Cardiac septum (tissue), 1 donor: ENCODE measurements around the gene ADA. TPM values are rescaled to one million over a fixed set of nuclear protein-coding genes. Genes with fewer than 3 reads are reported as not detected.
"Not testable (repeated sequence)": the region's sequence is repeated elsewhere in the genome, so short reads cannot be mapped to it uniquely, and the experiment has no call there.

Experiments
- DNase-seq: peaks from one replicate; pipeline ENCODE4 v3.0.0-alpha.2; 2020; ENCODE audit warnings: low spot score
- intact Hi-C: fragments of 100-400 bp; cut with DNase I; formaldehyde crosslinking; loops from one replicate; pipeline ENCODE4 v1.14.0; 2022
- long read RNA-seq: library from polyadenylated mRNA; unstranded; transcript quantifications from one replicate; pipeline ENCODE4 v2.0.0, GENCODE V29; 2021
- total RNA-seq: library from RNA; stranded (reverse); fragmentation: NEBNext Ultra II Directional; extraction: Animal tissue kit (Norgen Biotek cat#: 25700); gene quantifications from one replicate; pipeline ENCODE4 v1.2.1, GENCODE V29; 2021
- donor health status: DM: no; HTN: no; CAD: no.

ADA gene
- total RNA-seq: 4.1 TPM
- long read RNA-seq, transcript ADA-201 (12 exons, 1,539 nt): major isoform, 5 of 11 reads
- long read RNA-seq, partial matches to known transcripts: 0 of 11 reads
- long read RNA-seq, other reads (novel, unspliced or antisense): 4 of 11 reads

DNA sequence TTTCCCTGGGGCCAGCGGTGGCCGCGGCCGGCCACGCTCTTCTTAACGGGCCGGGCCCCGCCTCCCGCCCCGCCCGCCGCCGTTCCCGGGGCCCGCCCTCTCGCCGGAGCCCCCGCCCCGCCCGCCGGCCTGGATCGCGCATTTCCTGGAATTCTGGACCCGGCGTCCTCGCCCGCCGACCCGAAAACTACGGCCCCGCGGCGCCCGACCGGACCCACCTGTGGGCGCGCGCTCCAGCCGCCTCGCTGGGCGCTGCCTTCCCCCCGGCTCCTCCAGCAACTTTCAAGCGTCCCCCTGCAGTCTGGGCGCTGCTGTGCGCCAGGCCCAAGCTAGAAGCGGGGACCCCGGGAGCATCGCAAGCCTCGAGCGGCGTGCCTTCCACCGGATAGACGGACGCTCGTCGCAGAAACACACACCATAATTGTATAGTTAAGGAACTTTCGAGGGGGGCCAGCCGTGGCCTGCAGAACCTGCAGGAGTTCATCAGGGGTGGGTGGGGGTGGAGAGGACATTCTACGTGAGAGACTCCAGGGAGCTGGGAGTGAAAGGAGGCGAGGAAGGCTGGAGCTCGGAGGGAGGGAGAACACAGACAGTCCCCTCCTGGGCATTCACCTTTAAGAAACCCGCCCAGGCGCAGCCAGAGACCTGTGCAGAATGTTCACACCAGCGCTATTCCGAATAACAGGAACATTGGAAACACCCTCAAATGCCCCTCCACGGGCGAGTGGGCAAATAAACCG is at the start of gene ADA:
Gene ADA, minus strand, starts transcription at position 16 of the 740 bp plus-strand sequence. CDS start 92 bp downstream, outside the sequence.
- DNase-seq: peak; percentile 87
- intact Hi-C loops: no loop called here

DNA sequence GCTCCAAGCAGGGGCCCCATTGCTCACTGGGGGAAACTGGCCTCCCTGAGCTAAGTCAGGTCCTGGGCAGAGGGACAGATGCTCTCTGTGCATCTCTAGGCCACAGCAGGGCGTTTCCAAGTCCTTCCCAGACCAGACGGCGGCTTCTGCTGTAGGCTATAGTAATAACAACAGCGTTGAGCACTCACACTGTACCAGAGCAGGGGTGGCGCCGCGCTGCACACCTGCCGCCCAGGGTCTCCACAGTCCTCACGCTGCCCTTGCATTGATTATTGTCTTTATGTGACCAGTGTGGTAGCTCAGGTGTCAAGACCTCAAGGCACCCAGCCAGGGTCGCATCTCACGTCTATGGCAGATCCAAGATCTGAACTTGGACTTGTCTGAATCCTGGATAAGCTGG is 48.8 kb upstream of the ADA start:
- no peak for DNase-seq
- intact Hi-C loops: no loop called here

DNA sequence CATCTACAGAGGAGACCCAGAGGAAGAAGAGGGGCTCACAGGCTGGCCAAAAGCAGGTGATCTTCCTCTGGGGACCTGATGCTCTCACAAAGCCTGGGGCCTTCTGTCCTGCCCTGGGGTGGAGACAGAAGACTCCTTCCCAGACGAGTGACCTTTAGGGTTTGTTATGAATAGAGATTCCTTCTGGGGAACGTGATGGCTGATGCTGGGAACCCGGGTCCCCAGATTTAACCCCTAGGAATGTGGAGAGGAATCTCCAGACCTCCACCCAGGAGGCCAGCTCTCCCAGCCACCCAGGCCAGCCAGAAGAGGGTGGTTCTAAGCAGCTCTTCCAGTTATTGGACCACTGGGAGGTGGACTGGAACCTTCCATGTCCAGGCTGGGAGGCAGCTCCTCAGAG is 46.9 kb upstream of the ADA start:
- intact Hi-C loops: no loop called here
- no peak for DNase-seq

DNA sequence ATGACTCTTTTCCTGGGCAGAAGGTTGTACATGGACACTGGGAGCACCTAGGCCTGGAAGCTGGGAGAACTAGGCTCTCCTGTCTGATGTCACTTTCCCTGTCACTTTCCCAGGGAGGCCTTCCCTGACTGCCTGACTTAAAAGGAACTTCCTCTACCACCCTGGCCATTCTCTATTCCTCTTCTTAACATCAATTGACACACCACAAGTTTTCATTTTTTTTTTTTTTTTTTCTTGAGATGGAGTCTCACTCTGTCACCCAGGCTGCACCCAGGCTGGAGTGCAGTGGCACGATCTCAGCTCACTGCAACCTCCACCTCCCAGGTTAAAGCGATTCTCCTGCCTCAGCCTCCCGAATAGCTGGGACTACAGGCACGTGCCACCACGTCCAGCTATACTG is 45.5 kb upstream of the ADA start:
- intact Hi-C loops, DNase-seq: not testable (repeated sequence)

DNA sequence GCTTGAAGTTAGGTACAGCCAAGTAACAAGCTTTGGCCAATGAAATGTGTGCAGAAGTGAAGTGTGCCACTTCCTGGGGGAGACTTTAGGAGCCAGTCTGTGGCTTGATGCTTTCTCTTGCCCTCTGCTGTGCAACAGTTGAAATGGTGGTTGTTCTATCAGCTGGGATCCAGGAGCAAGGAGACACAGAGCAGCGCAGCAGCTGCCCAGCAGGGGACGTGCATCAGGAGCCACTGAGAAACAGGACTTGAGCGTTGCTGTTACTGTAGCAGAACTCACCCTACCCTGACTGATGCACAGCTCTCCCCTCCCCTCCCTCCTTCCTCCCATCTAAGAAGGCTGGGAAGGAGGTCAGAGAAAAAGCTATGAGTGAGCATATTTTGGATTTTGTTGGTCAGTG is 44.8 kb upstream of the ADA start:
- no peak for DNase-seq
- intact Hi-C loops: no loop called here

DNA sequence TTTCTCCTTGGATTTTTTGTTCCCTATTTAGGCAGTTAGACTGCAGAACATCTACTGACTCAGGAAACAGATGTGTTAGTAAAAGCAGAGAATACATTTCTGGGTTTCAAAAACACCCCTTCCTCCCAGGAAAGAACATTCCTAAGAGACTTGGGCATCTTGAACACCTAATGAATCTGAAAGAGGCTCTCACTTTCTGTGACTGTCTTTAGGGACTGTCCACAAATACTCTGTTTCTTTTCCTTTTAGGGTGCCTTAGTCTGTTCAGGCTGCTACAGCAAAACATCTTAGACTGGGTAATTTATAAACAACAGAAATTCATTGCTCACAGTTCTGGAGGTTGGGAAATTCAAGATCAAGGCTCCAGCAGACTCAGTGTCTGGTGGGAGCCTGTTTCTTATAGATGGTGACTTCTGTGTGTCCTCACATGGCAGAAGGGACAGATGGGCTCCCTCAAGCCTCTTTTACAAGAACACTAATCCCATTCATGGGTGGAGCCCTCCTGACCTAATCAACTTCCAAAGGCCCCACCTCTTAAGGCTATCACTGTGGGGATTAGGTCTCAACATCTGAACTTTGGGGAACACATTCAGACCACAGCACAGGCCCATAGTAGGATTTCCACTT is 44.3 kb upstream of the ADA start:
- intact Hi-C loops: no loop called here
- no peak for DNase-seq

DNA sequence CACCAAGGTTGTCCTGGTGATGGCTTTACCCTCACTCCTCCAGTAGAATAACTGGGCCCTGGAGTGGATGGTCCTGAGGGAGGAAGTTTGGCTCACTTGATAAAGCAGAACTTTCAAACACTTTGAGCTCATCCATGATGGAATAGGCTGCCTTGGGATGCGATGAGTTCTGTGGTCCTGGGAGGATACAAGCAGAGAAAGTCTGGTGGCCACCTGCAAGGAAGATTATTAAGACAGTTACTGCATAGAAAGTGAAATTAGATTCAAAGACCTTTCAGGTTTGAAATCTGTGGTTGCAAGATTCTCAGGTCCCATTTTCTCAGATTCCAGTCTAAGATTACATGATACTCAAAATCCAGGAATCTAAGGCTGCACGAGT is 43.8 kb upstream of the ADA start:
- no peak for DNase-seq
- intact Hi-C loops: no loop called here

DNA sequence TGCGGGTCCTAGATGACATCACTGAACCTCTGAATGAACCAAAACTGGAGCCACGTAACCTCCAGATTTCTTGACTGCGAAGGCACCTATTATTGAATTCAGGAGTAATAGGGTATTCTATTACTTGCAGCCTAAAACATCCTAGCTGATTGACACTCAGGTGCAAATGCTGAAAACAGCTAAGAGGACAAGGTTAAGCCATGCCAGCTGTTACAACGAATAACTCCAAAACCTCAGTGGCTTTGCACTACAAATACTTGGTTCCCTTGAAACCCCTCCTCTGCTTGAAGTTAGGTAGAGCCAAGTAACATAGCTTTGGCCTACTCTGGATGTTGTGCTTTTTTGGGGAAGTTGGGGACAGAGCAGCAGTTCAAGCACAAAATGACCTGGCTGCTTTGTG is 42.7 kb upstream of the ADA start:
- DNase-seq: no peak
- intact Hi-C loops: loop anchor here (5.0 kb wide), 1 partner anchor 117 kb away; no protein-coding TSS in a partner anchor

DNA sequence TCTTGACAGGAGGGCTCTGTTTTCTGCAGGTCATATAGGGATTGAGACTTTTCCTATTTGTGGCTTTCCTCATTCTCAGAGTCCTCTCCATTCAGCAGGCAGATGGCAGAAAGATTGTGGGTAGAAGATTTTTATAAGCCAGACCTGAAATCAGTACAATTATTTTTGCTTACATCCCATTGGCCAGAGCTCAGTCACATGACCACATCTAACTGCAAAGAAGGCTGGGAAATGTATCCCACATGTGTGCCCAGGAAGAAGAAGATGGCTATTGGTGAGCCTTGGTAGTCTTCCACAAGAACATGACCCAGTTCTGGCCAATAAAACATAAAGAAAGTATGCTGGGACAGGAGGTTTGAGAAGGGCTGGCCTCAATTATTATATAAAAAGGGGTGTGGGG is 42.1 kb upstream of the ADA start:
- intact Hi-C loops: loop anchor here (1.0 to 5.0 kb wide), 2 partner anchors 9 to 116 kb away; no protein-coding TSS in a partner anchor
- DNase-seq: no peak

DNA sequence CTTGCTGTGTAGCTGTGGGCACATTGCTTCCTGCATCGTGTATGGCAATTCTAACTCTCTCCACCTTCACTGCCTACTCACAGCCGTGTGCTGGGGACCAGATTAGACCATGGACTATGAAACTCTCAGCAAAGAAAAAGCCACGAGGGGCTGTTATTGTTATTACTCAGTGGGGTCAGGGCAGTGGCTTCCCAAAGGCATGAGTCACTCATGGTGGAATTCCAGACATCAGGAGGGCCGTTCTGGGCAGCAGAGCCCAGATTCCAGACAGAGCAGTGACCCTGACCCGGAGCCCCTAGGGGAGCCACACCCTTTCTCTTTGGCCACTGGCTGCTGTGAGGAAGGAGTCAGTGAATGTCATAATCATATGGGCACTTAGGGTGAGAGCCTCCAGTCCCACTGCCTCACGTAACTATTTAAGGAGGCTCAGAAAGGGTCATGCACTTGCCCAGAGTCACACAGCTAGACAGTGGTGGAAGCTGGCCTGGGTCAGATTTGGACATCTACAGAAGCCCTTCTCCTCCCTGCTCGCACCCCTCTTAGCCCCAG is 41.5 kb upstream of the ADA start:
- intact Hi-C loops: loop anchor here (1.0 to 5.0 kb wide), 2 partner anchors 9 to 116 kb away; no protein-coding TSS in a partner anchor
- DNase-seq: peak; percentile 87

DNA sequence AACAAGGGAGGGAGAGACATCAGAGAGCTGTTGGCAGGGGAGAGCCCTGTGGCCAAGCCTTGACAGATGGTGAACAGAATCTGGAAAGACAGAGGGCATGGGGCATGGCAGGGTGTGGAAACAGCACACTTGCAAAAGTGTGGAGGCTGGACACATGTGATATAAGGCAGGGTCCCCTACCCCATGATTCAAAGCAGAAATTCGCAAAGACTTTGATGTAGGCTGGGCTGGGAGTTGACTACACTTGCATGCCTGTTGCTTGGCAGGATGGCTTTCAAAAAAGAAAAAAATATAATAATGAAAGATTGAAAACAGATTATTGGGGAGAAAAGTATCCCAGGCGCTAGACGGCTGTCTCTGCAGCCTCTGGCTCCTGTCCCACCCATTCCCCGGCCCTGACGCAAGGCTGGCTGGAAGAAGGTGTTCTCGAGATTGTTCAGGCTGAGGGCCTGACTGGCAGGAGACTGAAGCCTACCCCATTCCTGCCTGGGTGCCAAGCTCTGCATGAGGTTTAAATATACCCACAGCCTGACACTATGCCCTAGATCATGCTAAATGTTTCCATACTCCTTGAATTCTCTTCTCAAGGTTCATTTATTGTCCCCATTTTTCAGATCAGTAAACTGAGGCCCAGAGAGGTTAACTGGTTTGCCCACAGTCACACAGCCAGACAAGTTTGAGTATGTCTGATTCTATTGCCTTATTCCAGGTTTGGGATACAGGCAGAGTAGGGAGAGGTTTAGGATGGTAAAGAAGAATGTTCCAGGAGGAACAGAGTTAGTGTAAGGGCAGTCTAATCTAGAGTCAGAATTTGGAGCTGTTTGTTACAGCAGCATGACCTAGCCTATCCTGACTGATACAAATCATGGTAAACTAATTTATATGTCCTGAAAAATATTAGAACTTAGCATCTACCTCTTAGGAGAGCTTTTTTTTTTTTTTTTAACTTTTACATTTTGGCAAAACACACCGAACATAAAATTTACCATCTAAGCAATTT is 40.2 kb upstream of the ADA start:
- peak; percentile 89 for DNase-seq
- intact Hi-C loops: loop anchor here (5.0 kb wide), 1 partner anchor 114 kb away; no protein-coding TSS in a partner anchor

DNA sequence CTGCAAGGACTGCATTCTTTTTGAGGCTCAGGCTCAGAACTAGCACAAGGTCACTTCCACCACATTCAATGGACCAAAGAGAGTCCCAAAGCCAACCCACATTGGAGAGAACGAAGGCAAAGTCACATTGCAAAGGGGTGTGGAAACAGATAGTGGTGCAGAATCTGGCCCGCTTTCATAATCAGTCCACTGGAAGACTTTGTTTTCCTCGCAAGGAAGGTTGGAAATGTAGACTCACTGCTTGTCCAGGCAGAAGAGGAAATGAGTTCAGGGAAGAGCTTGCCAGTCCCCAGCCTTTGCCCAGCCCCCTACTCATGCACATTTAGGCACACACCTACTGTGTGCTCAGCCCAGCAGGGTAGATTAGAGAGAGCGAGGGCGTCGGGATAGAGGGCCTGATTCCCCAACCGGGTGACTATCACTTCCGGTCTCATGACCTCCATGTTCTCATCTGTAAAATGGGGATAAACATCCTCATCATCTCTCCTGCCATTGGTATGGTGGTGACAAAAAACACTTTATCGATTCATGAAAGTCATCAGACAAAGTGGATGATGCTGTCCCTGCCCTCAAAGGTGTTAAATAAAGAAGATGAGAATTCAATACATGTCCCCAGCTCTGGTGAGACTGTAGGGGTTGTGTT is 39.4 kb upstream of the ADA start:
- intact Hi-C loops: loop anchor here (5.0 kb wide), 1 partner anchor 114 kb away; no protein-coding TSS in a partner anchor
- peak; percentile 74 for DNase-seq

DNA sequence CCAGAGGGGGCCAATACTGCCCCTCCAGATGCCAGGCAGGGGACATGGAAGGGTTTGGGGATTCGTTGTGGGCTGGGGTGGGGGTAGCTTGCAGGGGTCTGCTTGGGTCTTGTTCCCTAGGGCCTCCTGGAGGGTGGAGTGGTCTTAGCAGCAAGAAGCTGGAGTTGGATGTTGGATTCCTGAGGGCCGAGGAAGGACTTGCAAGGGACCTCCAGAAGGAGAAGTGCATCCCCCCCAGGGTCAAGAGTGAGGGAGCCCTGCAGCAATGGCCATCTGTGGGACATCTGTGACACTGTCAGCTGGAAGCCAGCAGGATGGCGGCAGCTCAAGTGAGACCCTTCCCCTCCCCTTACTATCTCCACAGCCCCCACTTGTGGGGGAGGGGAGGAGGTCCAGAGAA is 38.3 kb upstream of the ADA start:
- peak; percentile 73 for DNase-seq
- intact Hi-C loops: loop anchor here (5.0 to 10.0 kb wide), 2 partner anchors 75 to 113 kb away; no protein-coding TSS in a partner anchor

DNA sequence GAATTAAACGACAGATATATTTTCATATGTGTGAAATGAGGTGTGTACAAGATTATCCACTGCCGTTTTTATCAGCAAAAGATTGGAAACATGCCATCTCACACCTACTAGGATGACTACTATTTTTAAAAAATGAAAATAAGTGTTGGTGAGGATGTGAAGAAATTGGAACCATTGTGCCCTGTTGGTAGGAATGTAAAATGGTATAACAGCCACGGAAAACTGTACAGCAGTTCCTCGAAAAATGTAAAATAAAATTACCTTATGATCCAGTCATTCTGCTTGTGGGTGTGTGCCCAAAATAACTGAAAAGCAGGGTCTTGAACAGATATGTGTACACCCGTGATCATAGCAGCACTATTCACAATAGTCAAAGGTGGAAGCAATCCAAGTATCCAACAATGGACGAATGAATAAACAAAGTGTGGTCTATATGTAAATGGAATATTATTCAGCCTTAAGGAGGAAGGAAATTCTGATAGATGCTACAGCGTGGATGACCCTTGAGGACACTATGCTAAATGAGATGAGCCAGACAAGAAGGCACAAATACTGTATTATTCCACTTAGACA is 36.6 kb upstream of the ADA start:
- intact Hi-C loops: loop anchor here (10.0 kb wide), 1 partner anchor 73 kb away; no protein-coding TSS in a partner anchor

DNA sequence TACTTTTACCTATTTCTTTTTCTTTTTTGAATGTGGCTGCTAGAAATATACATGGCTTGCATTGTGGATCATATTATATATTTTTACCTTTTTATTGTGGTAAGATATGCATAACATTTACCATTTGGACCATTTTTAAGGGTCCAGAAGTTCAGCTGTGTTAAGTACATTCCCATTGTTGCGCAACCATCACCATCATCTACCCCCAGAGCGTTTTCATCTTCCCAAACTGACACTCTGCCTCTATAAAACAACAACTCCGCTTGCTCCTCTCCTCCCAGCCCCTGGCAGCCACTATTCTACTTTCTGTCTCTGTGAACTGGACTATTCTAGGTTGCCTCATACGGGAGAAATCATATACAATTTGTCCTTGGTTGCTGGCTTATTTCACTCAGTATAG is 35.4 kb upstream of the ADA start:
- intact Hi-C loops: loop anchor here (10.0 kb wide), 1 partner anchor 72 kb away; no protein-coding TSS in a partner anchor
- no peak for DNase-seq

More for the DNA sequence above, 36.6 kb upstream of the ADA start:
- no peak for DNase-seq

DNA sequence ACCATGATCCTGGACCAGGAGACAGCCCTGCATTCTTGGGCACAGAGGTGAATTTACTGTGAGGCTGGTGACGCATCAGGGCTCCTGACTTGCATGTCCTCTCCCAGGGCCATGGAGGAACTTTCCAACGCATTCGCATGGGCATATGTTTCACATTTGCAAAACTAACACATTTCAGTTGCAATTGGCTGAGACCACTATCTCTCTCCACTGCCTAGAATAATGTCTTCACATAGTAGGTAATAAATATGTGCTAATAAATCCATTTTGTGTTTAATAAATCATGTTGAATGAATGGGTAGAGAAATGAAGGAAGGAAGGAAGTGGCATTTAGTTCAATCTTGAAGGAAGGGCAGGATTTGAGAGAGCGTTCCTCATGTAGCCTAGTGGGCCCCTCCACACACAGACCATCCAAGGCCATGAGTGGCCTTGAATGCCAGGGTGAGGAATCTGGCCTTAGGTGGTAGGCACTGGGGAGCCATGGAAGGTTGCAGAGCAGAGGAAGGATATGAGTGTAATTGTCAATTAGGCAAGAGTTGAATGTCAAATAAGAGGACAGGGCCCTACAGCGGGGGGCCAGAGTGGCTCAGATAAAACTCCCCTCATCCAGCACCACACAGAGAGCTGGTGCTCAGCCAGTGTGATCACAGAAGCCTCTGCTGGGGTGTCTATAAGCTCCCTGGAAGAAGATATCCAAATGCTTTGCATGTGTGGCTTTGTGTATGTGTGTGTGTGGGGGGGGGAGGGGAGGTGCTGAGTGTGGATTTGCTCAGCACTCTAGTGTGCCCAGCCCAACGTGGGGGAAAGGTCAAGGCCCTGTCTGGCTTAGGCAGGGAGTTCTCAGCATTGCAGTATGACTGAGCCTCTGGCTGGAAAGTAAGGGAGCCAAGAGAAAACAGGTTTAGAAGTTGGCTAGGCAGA is 32.8 kb upstream of the ADA start:
- DNase-seq: peak; percentile 33
- intact Hi-C loops: loop anchor here (2.0 to 10.0 kb wide), 3 partner anchors 70 to 297 kb away; no protein-coding TSS in a partner anchor
